ENCODE data around the gene STOML3.
A peak's percentile ranks its signal among the peaks of the same experiment; 100 is the strongest.

Gene STOML3

GRCh38 chr13:39035204-39035603, 44.6 kb upstream of the STOML3 start:
- H3K4me3 ChIP-seq: peak overlapping the region; percentile 91 to 100 (median 98)
- H3K9me3 ChIP-seq (replicated peaks in 1 of 11): no peaks in the 10 kb centered on the region
- no peaks in the 10 kb centered on the region for H3K27me3 ChIP-seq
- peak overlapping the region; percentile 79 to 95 (median 92) for H3K4me2 ChIP-seq
- H3K27ac ChIP-seq: peak overlapping the region in 6 of 11 experiments; percentile 87 to 95 (median 90); a peak in 7 of 22 replicates
- H4K20me1 ChIP-seq: peaks cover 40 to 75% (median 65%) of the 10 kb centered on the region in 11 experiments; a peak in 20 of 22 replicates
- peaks cover 12 to 40% (median 30%) of the 10 kb centered on the region in 11 experiments; a peak in 21 of 22 replicates for H3K36me3 ChIP-seq
- TF ChIP-seq Cebpa-rat (IDR thresholded peaks at IDR 0.05): no peak
- H3K4me1 ChIP-seq: peaks cover 25 to 37% (median 31%) of the 10 kb centered on the region in 10 experiments
- peak overlapping the region; percentile 90 to 96 (median 94) for H3K9ac ChIP-seq

- peaks cover 19 to 52% (median 38%) of the 10 kb centered on the region in 11 experiments; a peak in 21 of 22 replicates for H3K36me3 ChIP-seq
- H3K4me2 ChIP-seq: peak overlapping the region; percentile 79 to 95 (median 92); a peak in 20 of 22 replicates
- no peak overlapping the region for H3K27ac ChIP-seq
- H3K9ac ChIP-seq: no peak overlapping the region
- H3K9me3 ChIP-seq (replicated peaks in 1 of 11): no peaks in the 10 kb centered on the region
- no peak for TF ChIP-seq Cebpa-rat (IDR thresholded peaks at IDR 0.05)
- peaks cover 13 to 28% (median 20%) of the 10 kb centered on the region in 10 experiments for H3K4me1 ChIP-seq
- H3K27me3 ChIP-seq: no peaks in the 10 kb centered on the region
- H4K20me1 ChIP-seq: peaks cover 40 to 82% (median 67%) of the 10 kb centered on the region in 11 experiments; a peak in 20 of 22 replicates
- no peak overlapping the region; a peak in 1 of 20 replicates for H3K4me3 ChIP-seq
Observed at GRCh38 chr13:39034085-39034484, 43.5 kb upstream of the STOML3 start.

GRCh38 chr13:39032150-39032549, 41.5 kb upstream of the STOML3 start:
- Histone ChIP-seq H3K36me3 (peaks cover 38 to 71% (median 57%) of the 10 kb centered on the region in 11 experiments), H3K27me3 (no peaks in the 10 kb centered on the region), H3K9ac (no peak overlapping the region), H3K4me2 (no peak overlapping the region), H4K20me1 (peaks cover 40 to 78% (median 64%) of the 10 kb centered on the region in 11 experiments; a peak in 20 of 22 replicates), H3K27ac (no peak overlapping the region), H3K4me1 (peaks cover 12 to 28% (median 19%) of the 10 kb centered on the region in 10 experiments), H3K9me3 (replicated peaks in 1 of 11) (no peaks in the 10 kb centered on the region), H3K4me3 (no peak overlapping the region)
- TF ChIP-seq Cebpa-rat (IDR thresholded peaks at IDR 0.05): no peak

GRCh38 chr13:39025433-39025839, 34.8 kb upstream of the STOML3 start:
- H3K27ac ChIP-seq: no peak overlapping the region
- no peaks in the 10 kb centered on the region for H3K27me3 ChIP-seq
- H3K9ac ChIP-seq: no peak overlapping the region
- TF ChIP-seq Cebpa-rat (IDR thresholded peaks at IDR 0.05): no peak
- peaks cover 85 to 100% (median 97%) of the 10 kb centered on the region in 11 experiments for H3K36me3 ChIP-seq
- no peak overlapping the region for H3K4me2 ChIP-seq
- peaks cover under 1 to 16% (median 7%) of the 10 kb centered on the region in 11 experiments; a peak in 15 of 22 replicates for H4K20me1 ChIP-seq
- no peak overlapping the region for H3K4me3 ChIP-seq
- H3K4me1 ChIP-seq: no peaks in the 10 kb centered on the region
- H3K9me3 ChIP-seq (replicated peaks in 1 of 11): no peaks in the 10 kb centered on the region

- H3K9ac ChIP-seq: no peak overlapping the region
Observed at GRCh38 chr13:39023761-39024160, 33.1 kb upstream of the STOML3 start.

GRCh38 chr13:39023316-39023715, 32.7 kb upstream of the STOML3 start:
- Histone ChIP-seq H3K4me3 (no peak overlapping the region), H3K9ac (no peak overlapping the region), H3K36me3 (peaks cover 78 to 95% (median 88%) of the 10 kb centered on the region in 11 experiments), H3K27ac (no peak overlapping the region), H4K20me1 (peaks cover 0 to 8% (median 5%) of the 10 kb centered on the region in 11 experiments; a peak in 6 of 22 replicates), H3K9me3 (replicated peaks in 1 of 11) (no peaks in the 10 kb centered on the region), H3K27me3 (no peaks in the 10 kb centered on the region), H3K4me1 (peaks cover 0 to 10% (median 0%) of the 10 kb centered on the region in 10 experiments; a peak in 1 of 20 replicates), H3K4me2 (no peak overlapping the region)
- TF ChIP-seq Cebpa-rat (IDR thresholded peaks at IDR 0.05): no peak

More at GRCh38 chr13:39023761-39024160, 33.1 kb upstream of the STOML3 start:
- Histone ChIP-seq H3K9me3 (replicated peaks in 1 of 11) (no peaks in the 10 kb centered on the region), H3K4me2 (no peak overlapping the region), H4K20me1 (peaks cover 0 to 10% (median 5%) of the 10 kb centered on the region in 11 experiments; a peak in 6 of 22 replicates), H3K27ac (no peak overlapping the region), H3K4me3 (no peak overlapping the region), H3K27me3 (no peaks in the 10 kb centered on the region), H3K36me3 (peaks cover 82 to 96% (median 90%) of the 10 kb centered on the region in 11 experiments), H3K4me1 (0 out of 20 replicates have a peak, but pooled peaks cover 0 to 5% (median 0%) of the 10 kb centered on the region in 10 experiments)
- TF ChIP-seq Cebpa-rat (IDR thresholded peaks at IDR 0.05): no peak

GRCh38 chr13:39020853-39021462, 30.3 kb upstream of the STOML3 start:
- no peak overlapping the region for H3K27ac ChIP-seq

GRCh38 chr13:39016787-39017186, 26.2 kb upstream of the STOML3 start:
- no peak overlapping the region for H3K27ac ChIP-seq
- H3K9me3 ChIP-seq (replicated peaks in 1 of 11): no peaks in the 10 kb centered on the region
- H3K36me3 ChIP-seq: peaks cover 73 to 95% (median 86%) of the 10 kb centered on the region in 11 experiments
- H3K4me3 ChIP-seq: no peak overlapping the region
- no peaks in the 10 kb centered on the region for H3K27me3 ChIP-seq
- H4K20me1 ChIP-seq: peaks cover 0 to 16% (median 5%) of the 10 kb centered on the region in 11 experiments; a peak in 9 of 22 replicates
- no peak overlapping the region for H3K4me2 ChIP-seq
- peaks cover 0 to 10% (median 0%) of the 10 kb centered on the region in 10 experiments; a peak in 1 of 20 replicates for H3K4me1 ChIP-seq
- TF ChIP-seq Cebpa-rat (IDR thresholded peaks at IDR 0.05): no peak
- no peak overlapping the region for H3K9ac ChIP-seq

More at GRCh38 chr13:39020853-39021462, 30.3 kb upstream of the STOML3 start:
- Histone ChIP-seq H4K20me1 (peaks cover 0 to 16% (median 8%) of the 10 kb centered on the region in 11 experiments; a peak in 11 of 22 replicates), H3K4me2 (no peak overlapping the region), H3K4me3 (no peak overlapping the region), H3K36me3 (peaks cover 73 to 95% (median 87%) of the 10 kb centered on the region in 11 experiments), H3K27me3 (no peaks in the 10 kb centered on the region), H3K9me3 (replicated peaks in 1 of 11) (no peaks in the 10 kb centered on the region), H3K4me1 (peaks cover 0 to 10% (median 0%) of the 10 kb centered on the region in 10 experiments; a peak in 1 of 20 replicates), H3K9ac (no peak overlapping the region)
- no peak for TF ChIP-seq Cebpa-rat (IDR thresholded peaks at IDR 0.05)

GRCh38 chr13:39016087-39016486, 25.5 kb upstream of the STOML3 start:
- Histone ChIP-seq H3K9me3 (replicated peaks in 1 of 11) (no peaks in the 10 kb centered on the region), H3K27me3 (no peaks in the 10 kb centered on the region), H3K4me2 (no peak overlapping the region), H3K9ac (no peak overlapping the region), H4K20me1 (peaks cover 0 to 16% (median 5%) of the 10 kb centered on the region in 11 experiments; a peak in 9 of 22 replicates), H3K4me1 (peaks cover 0 to 10% (median 0%) of the 10 kb centered on the region in 10 experiments; a peak in 1 of 20 replicates), H3K27ac (no peak overlapping the region), H3K36me3 (peaks cover 73 to 95% (median 86%) of the 10 kb centered on the region in 11 experiments), H3K4me3 (no peak overlapping the region)
- no peak for TF ChIP-seq Cebpa-rat (IDR thresholded peaks at IDR 0.05)
